A375 (cell line): ENCODE results near the gene AKT1S1. TPM values are rescaled to one million over a fixed set of nuclear protein-coding genes. Genes with fewer than 3 reads are reported as not detected.

Experiments used
- small RNA-seq: library from RNA; depleted of rRNA; stranded (forward); fragments of <200 nt; gene quantifications from one replicate; pipeline ENCODE3, GENCODE V24; 2014
- total RNA-seq: library from RNA; depleted of rRNA; stranded (reverse); fragments of >200 nt; shearing (Covaris generic); gene quantifications from 2 replicates; pipeline ENCODE4 v1.2.3, GENCODE V29; 2014; rRNA removed

The AKT1S1 gene
- 29.5 and 35.5 TPM in 2 replicates for total RNA-seq

DNA sequence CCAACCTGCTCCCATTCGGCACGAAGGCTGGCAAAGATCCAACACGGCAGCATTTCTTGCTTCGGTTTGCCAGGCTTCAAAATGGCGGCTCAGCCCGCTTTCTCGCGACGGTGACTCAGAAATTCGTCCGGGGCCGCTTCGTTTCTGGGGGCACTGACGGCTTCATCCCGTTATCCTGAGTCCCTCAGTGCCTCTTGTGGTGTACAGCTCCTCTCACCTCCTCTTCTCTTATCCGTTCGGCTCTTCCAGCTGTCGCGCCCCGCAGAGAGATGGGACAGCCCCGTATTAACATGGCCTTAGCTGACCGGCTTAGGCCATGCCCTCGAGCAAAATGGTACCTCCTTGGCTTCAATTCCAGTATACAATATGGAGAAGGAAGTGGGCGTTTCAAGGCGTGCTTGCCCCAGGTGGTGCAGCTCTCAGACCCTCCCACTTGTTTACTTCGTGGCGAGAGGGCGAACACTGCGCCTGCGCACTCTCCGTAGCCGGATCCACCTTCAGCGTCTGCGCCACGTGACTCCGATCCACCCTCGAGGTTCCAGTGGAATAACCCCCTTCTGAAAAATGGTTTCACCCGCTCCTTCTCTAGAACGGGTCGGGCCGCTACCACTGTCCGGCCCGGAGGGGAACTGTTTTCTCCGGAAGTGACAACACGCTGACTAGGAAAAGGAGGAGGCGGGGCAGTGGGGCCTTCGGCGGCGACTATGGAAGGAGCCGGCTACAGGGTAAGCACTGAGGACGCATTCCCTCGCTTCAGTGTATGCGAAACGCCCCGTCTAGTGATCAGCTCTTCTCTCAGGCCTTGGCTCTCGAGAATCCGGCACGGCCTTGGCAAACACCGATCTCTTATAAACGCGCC, at the start of gene AKT1S1, which contains the start of gene TBC1D17:
TSS of gene AKT1S1 (minus strand) at position 336 of the 859 bp plus-strand sequence. CDS start 4,060 bp downstream, outside the sequence.
TSS of gene TBC1D17 (plus strand) at position 683 of the 859 bp plus-strand sequence. CDS start at position 705, 22 bp downstream.

DNA sequence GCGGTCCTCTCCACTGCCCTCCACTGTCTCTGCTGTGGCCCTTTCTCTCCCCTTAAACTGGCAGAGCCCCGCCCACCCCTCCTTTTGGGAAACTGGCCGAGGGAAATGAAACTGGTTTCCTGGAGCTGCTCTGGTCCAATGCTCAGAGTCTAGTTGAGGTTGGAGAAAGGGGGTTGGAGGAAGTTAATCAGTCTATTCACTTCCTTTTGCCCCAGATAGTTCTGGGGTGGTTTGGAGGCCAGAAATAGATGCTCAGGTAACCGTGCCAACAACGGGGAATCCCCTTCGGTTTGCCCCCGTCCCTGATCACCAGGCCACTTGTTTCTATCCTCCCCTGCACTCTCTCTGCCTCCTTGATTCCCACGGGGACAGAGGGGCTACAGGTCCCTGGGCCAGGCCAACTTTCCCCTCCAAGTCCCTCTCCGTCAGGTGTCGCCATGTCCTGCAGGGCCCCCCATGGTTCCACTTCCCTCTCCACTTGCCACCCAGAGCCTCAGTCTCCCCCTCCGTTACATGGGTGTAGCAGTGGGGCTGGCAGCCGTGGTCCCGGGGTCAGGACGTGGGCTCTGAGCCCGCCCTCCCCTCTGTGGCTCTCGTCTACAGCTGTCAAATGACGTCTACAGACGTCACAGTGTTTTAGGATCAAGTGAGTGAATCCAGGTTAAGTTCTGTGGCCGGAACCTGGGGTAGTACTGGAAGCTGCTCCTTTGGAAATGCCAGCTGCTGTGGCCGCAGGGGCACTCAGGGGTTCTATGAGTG, 19.9 kb upstream of the AKT1S1 start, which contains the start of gene IL4I1:
TSS of gene IL4I1 (minus strand) at position 25 of the 759 bp plus-strand sequence. CDS start 727 bp downstream, outside the sequence.

DNA sequence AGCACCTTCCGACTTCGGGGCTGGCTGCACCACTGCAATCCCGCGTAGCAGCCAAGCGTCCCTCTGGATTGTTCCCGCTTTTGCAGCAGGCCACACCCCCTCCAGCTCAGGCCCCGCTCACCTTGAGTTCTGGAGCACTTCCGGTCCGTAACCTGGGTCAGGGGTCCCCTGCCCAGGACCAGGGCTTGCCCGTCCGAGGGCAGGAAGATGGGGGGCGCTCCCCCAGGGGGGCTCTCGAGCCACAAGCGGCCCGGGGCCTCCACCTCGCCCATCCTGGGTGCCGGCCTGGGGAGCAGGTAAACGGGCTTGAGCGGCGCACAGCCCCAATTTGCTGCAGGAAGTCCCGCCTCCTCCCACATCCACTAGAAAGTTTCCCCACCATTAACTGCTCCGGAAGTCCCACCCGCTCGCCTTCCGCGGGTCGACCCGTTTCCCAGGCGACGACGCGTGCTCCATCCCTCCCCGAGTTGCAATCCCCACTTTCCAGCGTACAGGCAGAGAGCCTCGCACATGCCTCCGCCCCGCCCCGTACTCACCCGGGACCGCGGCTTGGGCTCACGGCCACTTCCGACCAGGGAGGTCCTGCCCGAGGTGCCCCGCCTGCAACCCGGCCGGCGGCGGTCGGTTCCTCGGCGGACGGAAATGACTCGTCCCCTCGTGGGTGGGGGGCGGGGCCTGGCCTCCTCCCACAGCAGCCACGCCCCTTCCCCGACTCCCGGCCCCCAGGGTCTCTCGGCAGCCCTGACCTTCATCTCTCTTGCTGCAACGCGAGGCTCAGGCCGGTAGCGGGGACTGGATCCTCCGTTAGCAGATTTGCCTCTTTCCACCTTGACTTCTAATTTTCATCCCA, 10.0 kb downstream of the AKT1S1 start, which contains the start of gene PNKP:
TSS of gene PNKP (minus strand) at position 644 of the 850 bp plus-strand sequence. CDS start at position 272, 372 bp downstream.

GRCh38 chr19:49850487-49851342, 26.4 kb downstream of the AKT1S1 start, which contains the start of gene PTOV1:
Gene PTOV1 (plus strand): TSS chr19:49851159.

Small RNA genes within 50 kb of the gene (small RNA-seq; reads per million reads assigned to genes)
- not detected for gene MIR4749

Other genes with a start within 250 kb of the AKT1S1 start
- 21.2 and 28.6 TPM in 2 replicates for gene RRAS, start 237.2 kb downstream of the AKT1S1 start, total RNA-seq
- 26.2 and 30.6 TPM in 2 replicates for gene SCAF1, start 235.1 kb downstream of the AKT1S1 start, total RNA-seq
- 125 and 130 TPM in 2 replicates for gene IRF3, start 211.5 kb downstream of the AKT1S1 start, total RNA-seq
- gene BCL2L12, start 211.4 kb downstream of the AKT1S1 start, total RNA-seq, result 19.4 and 31.5 TPM in 2 replicates
- 414 and 437 TPM in 2 replicates for gene PRMT1, start 200.1 kb downstream of the AKT1S1 start, total RNA-seq
- 10.4 and 11.6 TPM in 2 replicates for gene ADM5, start 187.8 kb downstream of the AKT1S1 start, total RNA-seq
- 3.8 and 9.1 TPM in 2 replicates for gene CPT1C, start 186.2 kb downstream of the AKT1S1 start, total RNA-seq
- not detected in 2 replicates for gene TSKS, start 114.0 kb downstream of the AKT1S1 start, total RNA-seq
- 58.6 and 69.9 TPM in 2 replicates for gene AP2A1, start 110.4 kb downstream of the AKT1S1 start, total RNA-seq
- 96.3 and 103 TPM in 2 replicates for gene FUZ, start 64.1 kb downstream of the AKT1S1 start, total RNA-seq
- gene MED25, start 59.1 kb downstream of the AKT1S1 start, total RNA-seq, result 24.0 and 24.3 TPM in 2 replicates
- 64.6 and 69.0 TPM in 2 replicates for gene PTOV1, start 26.2 kb downstream of the AKT1S1 start, total RNA-seq
- 110 and 116 TPM in 2 replicates for gene PNKP, start 9.8 kb downstream of the AKT1S1 start, total RNA-seq
- gene TBC1D17, start 347 bp upstream of the AKT1S1 start, total RNA-seq, result 6.7 and 7.5 TPM in 2 replicates
- gene IL4I1, start 19.5 kb upstream of the AKT1S1 start, total RNA-seq, result 0.19 TPM in 1 of 2 replicates, not detected in the other
- gene ATF5, start 51.9 kb upstream of the AKT1S1 start, total RNA-seq, result 18.3 and 19.9 TPM in 2 replicates
- 53.5 and 57.3 TPM in 2 replicates for gene NUP62, start 52.1 kb upstream of the AKT1S1 start, total RNA-seq
- gene SIGLEC11, start 83.8 kb upstream of the AKT1S1 start, total RNA-seq, result not detected in 2 replicates
- 12.9 and 16.6 TPM in 2 replicates for gene VRK3, start 148.0 kb upstream of the AKT1S1 start, total RNA-seq
- gene ZNF473, start 148.7 kb upstream of the AKT1S1 start, total RNA-seq, result 10.6 and 17.8 TPM in 2 replicates